ENCODE measurements around the gene TMEM145. TPM values are rescaled to one million over a fixed set of nuclear protein-coding genes. Genes with fewer than 3 reads are reported as not detected.

TMEM145 gene
- total and polyA plus RNA-seq, 8 donors = 0.37 to 44.3 (median 0.61) TPM; not detected in 3

DNA sequence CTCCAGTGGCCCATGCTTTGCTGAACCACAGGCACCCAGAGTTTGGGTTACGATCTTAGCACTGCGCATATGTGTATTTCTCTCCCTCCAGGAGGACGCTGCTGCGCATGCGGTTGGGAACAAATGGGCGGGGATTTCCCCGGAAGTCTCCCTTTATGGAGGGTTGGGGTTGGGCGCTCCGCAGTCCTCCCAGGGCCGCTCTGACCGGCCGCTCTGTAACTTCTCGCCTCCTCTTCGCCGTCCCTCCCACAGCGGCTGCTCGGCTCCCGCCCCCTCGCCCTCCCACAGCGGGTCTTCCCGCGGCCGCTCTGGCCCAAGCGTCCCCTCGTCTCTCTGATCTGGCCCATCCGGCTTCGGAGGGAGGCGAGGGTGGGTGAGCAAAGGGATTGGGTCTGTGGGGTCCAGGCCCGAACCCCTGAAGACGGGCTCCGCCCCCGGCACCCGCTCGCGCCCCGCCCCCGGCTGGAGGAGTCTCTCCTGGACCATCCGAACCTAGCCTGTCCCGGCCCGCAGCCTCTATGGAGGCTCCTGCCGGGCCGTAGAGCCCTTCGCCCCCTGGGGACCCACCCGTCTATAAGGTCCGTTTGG is 12.3 kb downstream of the TMEM145 start, which contains the start of gene MEGF8:
Gene MEGF8, plus strand, starts transcription at position 328 of the 588 bp plus-strand sequence. CDS start 609 bp downstream, outside the sequence.
- no peaks in the 10 kb centered on the region for H3K9me3 ChIP-seq
- peak; percentile 98 to 100 for DNase-seq
- intact Hi-C loops (cut with DNase I; ENCODE audit: low total_unique reads) = loop anchor here (10.0 kb wide), 1 partner anchor 201 kb away; no protein-coding TSS in a partner anchor
- H3K36me3 ChIP-seq = no peaks in the 10 kb centered on the region
- peak within 1 kb of the TSS; percentile 73 to 97 (median 88) for H3K4me3 ChIP-seq
- H3K27me3 ChIP-seq = peaks cover 14 to 35% (median 17%) of the 10 kb centered on the region in 3 donors
- TF ChIP-seq, protein P1, sequence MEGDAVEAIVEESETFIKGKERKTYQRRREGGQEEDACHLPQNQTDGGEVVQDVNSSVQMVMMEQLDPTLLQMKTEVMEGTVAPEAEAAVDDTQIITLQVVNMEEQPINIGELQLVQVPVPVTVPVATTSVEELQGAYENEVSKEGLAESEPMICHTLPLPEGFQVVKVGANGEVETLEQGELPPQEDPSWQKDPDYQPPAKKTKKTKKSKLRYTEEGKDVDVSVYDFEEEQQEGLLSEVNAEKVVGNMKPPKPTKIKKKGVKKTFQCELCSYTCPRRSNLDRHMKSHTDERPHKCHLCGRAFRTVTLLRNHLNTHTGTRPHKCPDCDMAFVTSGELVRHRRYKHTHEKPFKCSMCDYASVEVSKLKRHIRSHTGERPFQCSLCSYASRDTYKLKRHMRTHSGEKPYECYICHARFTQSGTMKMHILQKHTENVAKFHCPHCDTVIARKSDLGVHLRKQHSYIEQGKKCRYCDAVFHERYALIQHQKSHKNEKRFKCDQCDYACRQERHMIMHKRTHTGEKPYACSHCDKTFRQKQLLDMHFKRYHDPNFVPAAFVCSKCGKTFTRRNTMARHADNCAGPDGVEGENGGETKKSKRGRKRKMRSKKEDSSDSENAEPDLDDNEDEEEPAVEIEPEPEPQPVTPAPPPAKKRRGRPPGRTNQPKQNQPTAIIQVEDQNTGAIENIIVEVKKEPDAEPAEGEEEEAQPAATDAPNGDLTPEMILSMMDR (IDR thresholded peaks at IDR 0.05) = peak in 4 of 7 experiments; percentile 81 to 91 (median 88)
- TF ChIP-seq EP300 (IDR thresholded peaks at IDR 0.05) (no peak), POLR2A (IDR thresholded peaks at IDR 0.05) (no peak), POLR2AphosphoS5 (IDR thresholded peaks at IDR 0.05) (peak; percentile 68 to 89 (median 74))
- WGBS, 5 donors = 0% methylated on average over 20 to 45 of the region's 45 CpGs
- peak within 1 kb of the TSS; percentile 70 to 87 (median 80) for H3K27ac ChIP-seq
- H3K4me1 ChIP-seq = peaks cover 25 to 56% (median 39%) of the 10 kb centered on the region in 4 donors

DNA sequence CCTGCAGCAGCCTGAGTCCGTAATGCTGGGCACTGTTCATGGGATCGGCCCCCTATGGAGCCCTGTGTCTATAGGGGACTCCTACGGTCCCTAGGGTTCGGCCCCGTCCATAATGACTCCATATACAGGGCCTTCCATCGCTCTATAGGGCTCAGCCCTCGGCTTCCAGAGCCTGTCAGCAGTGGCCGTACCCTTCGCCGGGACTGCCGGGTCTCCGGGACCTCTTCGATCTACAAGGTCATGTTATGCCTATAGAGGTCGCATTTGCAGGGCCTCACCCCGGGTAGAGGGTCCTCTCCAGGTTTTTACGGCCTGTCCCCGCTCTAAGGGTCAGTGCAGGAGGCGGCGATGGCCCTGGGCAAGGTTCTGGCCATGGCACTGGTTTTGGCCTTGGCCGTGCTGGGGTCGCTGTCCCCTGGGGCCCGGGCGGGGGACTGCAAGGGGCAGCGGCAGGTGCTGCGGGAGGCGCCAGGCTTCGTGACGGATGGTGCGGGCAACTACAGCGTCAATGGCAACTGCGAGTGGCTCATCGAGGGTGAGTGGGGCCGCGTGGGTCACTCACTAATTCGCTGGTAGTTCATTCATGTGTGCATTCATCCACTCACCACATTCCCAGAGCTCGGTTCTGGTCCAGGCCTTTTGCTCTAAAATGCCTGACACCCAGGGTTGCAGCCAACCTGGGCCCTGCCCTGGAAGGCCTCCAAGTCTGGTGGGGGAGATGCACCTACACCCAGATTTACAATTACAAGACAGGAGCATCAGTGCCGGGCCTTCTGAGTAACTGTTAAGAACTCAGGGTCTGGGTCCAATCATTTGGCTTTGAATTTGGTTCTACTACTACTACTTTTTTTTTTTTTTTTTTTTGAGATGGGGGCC is 13.0 kb downstream of the TMEM145 start:
- peak overlapping the region; percentile 70 to 87 (median 80) for H3K27ac ChIP-seq
- peak; percentile 28 to 64 for DNase-seq
- 3 to 7% (median 4%) methylated on average over 19 to 37 of the region's 37 CpGs for WGBS, 5 donors
- no peaks in the 10 kb centered on the region for H3K36me3 ChIP-seq
- no peaks in the 10 kb centered on the region for H3K9me3 ChIP-seq
- peak overlapping the region; percentile 73 to 97 (median 88) for H3K4me3 ChIP-seq
- peaks cover 14 to 35% (median 17%) of the 10 kb centered on the region in 3 donors for H3K27me3 ChIP-seq
- peaks cover 25 to 59% (median 39%) of the 10 kb centered on the region in 4 donors for H3K4me1 ChIP-seq
- intact Hi-C loops (cut with DNase I; ENCODE audit: low total_unique reads) = loop anchor here (10.0 kb wide), 1 partner anchor 201 kb away; no protein-coding TSS in a partner anchor
- TF ChIP-seq POLR2A (IDR thresholded peaks at IDR 0.05) = no peak
- no peak for TF ChIP-seq EP300 (IDR thresholded peaks at IDR 0.05)

DNA sequence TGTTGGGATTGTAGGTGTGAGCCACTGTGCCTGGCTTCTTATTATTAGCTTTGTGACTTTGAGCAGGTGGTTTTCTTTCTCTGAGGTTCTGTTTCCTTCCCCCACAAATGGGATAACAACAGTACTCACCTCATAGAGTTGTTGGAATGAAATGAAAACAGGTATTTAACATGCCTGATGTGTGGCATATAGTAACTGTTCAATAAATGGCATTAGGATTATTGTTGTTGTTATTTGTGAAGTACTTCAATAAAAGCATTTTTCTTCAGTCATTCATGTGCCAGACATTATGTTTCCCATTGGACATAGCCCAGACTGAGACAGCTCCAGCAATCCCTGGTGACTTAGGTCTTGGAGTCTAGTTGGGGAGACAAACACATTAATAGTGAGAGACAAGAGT is 13.9 kb downstream of the TMEM145 start:
- Histone ChIP-seq H3K27me3 (peaks cover 14 to 31% (median 17%) of the 10 kb centered on the region in 3 donors), H3K27ac (no peak overlapping the region), H3K4me3 (peak overlapping the region in 1 of 4 donors; percentile 73), H3K9me3 (no peaks in the 10 kb centered on the region), H3K36me3 (no peaks in the 10 kb centered on the region), H3K4me1 (peaks cover 25 to 59% (median 39%) of the 10 kb centered on the region in 4 donors)
- TF ChIP-seq POLR2A (IDR thresholded peaks at IDR 0.05) (no peak), EP300 (IDR thresholded peaks at IDR 0.05) (no peak), POLR2AphosphoS5 (IDR thresholded peaks at IDR 0.05) (no peak)
- TF ChIP-seq, protein P1 (IDR thresholded peaks at IDR 0.05) = no peak
- DNase-seq = no peak
- intact Hi-C loops (cut with DNase I; ENCODE audit: low total_unique reads) = loop anchor here (10.0 kb wide), 1 partner anchor 202 kb away; no protein-coding TSS in a partner anchor

- Histone ChIP-seq H3K4me3 (no peak overlapping the region), H3K9me3 (no peaks in the 10 kb centered on the region), H3K27me3 (peaks cover 14 to 27% (median 17%) of the 10 kb centered on the region in 3 donors), H3K27ac (no peak overlapping the region), H3K36me3 (no peaks in the 10 kb centered on the region), H3K4me1 (peaks cover 25 to 59% (median 39%) of the 10 kb centered on the region in 4 donors)
- DNase-seq = no peak
- TF ChIP-seq EP300 (IDR thresholded peaks at IDR 0.05) (no peak), POLR2AphosphoS5 (IDR thresholded peaks at IDR 0.05) (no peak), POLR2A (IDR thresholded peaks at IDR 0.05) (no peak)
- TF ChIP-seq, protein P1 (IDR thresholded peaks at IDR 0.05) = no peak
- 87 to 91% (median 89%) methylated on average over 5 of the region's 5 CpGs for WGBS, 5 donors
- intact Hi-C loops (cut with DNase I; ENCODE audit: low total_unique reads) = loop anchor here (10.0 kb wide), 1 partner anchor 203 kb away; no protein-coding TSS in a partner anchor
These were observed 14.3 kb downstream of the TMEM145 start for GRCh38 chr19:42327381-42327780.

Measured in stomach (tissue), 9 donors.